ENCODE measurements around the gene BSN.

BSN gene

DNA sequence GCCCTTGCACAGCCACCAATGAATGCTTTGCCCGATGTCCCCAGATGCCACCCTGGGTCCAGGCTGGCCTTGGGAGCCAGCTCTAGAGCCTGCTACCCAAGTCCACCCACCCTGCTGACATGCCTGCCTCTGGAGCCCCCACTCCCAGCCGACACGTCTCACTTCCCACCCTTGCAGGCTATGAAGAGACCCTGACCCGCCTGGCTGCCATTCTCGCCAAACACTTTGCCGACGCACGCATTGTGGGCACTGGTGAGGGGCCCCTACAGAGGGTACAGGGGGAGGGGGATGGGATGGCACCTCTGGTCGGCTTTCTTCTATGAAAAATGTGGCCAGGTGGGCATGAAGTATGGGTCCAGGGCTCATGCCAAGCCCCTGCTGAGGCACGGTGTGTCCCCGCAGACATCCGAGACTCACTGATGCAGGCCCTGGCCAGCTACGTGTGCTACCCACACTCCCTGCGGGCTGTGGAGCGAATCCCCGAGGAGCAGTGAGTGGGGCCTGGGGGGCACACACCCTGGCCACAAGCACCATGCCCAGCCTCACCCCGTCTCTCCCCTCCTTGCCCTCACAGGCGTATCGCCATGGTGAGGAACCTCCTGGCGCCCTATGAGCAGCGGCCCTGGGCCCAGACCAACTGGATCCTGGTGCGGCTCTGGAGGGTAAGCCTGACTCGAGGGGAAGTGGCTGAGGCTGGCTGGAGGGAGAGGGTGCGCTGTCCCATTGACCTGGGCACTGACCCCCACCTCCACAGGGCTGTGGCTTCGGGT, 159.2 kb downstream of the BSN start:
- no peaks in the 10 kb centered on the region for H4K20me1 ChIP-seq (ENCODE audit: insufficient read depth)
- no peak overlapping the region for H3K4me2 ChIP-seq
- no peaks in the 10 kb centered on the region for H3K36me3 ChIP-seq (ENCODE audit: insufficient read depth)
- H3K27me3 ChIP-seq (ENCODE audit: insufficient read depth, low read depth), result no peaks in the 10 kb centered on the region
- no peak overlapping the region for H3K27ac ChIP-seq
- H3K9ac ChIP-seq, result no peak overlapping the region
- H3K4me3 ChIP-seq (IDR thresholded peaks at IDR 0.05; ENCODE audit: insufficient read depth, low read depth, low read length), result no peak overlapping the region
- H3K4me1 ChIP-seq (ENCODE audit: low read depth, poor library complexity, severe bottlenecking), result no peaks in the 10 kb centered on the region
- TF ChIP-seq CTCF (conservative IDR thresholded peaks at IDR 0.05; ENCODE audit: low read depth, low read length), result no peak
- H3K79me2 ChIP-seq (ENCODE audit: insufficient read depth, low read depth), result no peaks in the 10 kb centered on the region
- no peak overlapping the region for H2AFZ ChIP-seq (ENCODE audit: low read depth)

DNA sequence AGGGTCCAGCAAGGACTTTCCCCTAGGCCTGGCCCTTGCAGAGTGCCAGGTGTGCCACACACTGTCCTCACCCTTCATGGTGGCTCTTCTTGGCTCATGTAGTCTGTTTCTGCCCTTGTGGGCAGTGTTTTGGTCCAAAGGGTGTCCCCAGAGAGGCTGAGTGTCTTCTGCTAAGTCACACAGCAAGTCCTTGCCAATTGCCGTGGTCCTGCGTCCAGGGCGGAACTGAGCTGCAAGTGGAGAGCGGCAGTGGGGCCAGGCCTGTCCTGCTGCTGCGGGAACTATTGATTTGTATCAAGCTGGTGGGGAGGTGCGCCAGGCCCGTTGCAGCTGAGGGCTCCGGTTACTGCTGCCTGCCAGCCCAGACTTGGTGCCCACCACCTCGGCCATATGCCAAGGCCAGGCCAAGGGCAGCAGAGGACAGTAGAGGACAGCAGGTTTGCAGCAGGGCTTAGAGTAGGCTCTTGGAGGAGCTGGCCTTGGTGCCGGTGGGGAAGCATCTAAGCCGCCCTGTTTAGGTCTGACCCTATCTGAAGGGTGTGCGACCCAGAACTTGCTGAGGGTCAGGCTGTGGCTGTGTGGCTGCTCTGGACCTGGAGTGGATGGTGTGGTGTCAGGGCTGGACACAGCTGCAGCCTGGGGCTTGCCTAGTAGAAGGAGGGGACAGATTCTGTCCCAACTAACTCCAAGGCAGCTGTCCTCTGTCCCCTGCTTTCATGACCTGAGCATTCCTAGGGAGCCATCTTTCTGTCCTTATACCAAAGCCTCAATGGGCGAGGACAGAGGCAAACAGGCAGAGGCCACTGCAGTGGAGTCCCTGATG, 160.7 kb downstream of the BSN start:
- Histone ChIP-seq H3K79me2 (ENCODE audit: insufficient read depth, low read depth) (no peaks in the 10 kb centered on the region), H4K20me1 (ENCODE audit: insufficient read depth) (no peaks in the 10 kb centered on the region), H3K27ac (no peak overlapping the region), H3K4me1 (ENCODE audit: low read depth, poor library complexity, severe bottlenecking) (no peaks in the 10 kb centered on the region), H3K36me3 (ENCODE audit: insufficient read depth) (no peaks in the 10 kb centered on the region), H3K27me3 (ENCODE audit: insufficient read depth, low read depth) (no peaks in the 10 kb centered on the region), H3K4me3 (IDR thresholded peaks at IDR 0.05; ENCODE audit: insufficient read depth, low read depth, low read length) (no peak overlapping the region), H2AFZ (ENCODE audit: low read depth) (no peak overlapping the region), H3K9ac (no peak overlapping the region), H3K4me2 (no peak overlapping the region)
- TF ChIP-seq CTCF (conservative IDR thresholded peaks at IDR 0.05; ENCODE audit: low read depth, low read length), result no peak

- Histone ChIP-seq H4K20me1 (ENCODE audit: insufficient read depth) (no peaks in the 10 kb centered on the region), H2AFZ (ENCODE audit: low read depth) (no peak overlapping the region), H3K9ac (no peak overlapping the region), H3K4me2 (no peak overlapping the region), H3K4me3 (IDR thresholded peaks at IDR 0.05; ENCODE audit: insufficient read depth, low read depth, low read length) (no peak overlapping the region), H3K27ac (no peak overlapping the region), H3K27me3 (ENCODE audit: insufficient read depth, low read depth) (no peaks in the 10 kb centered on the region), H3K79me2 (ENCODE audit: insufficient read depth, low read depth) (no peaks in the 10 kb centered on the region), H3K36me3 (ENCODE audit: insufficient read depth) (no peaks in the 10 kb centered on the region), H3K4me1 (ENCODE audit: low read depth, poor library complexity, severe bottlenecking) (no peaks in the 10 kb centered on the region)
- TF ChIP-seq CTCF (conservative IDR thresholded peaks at IDR 0.05; ENCODE audit: low read depth, low read length), result no peak
Measured at GRCh38 chr3:49715611-49716121, 161.4 kb downstream of the BSN start.

- H3K9ac ChIP-seq, result no peak overlapping the region
- no peak overlapping the region for H3K27ac ChIP-seq
- H3K4me3 ChIP-seq (IDR thresholded peaks at IDR 0.05; ENCODE audit: insufficient read depth, low read depth, low read length), result no peak overlapping the region
- H4K20me1 ChIP-seq (ENCODE audit: insufficient read depth), result no peaks in the 10 kb centered on the region
- H3K4me2 ChIP-seq, result no peak overlapping the region
- TF ChIP-seq CTCF (conservative IDR thresholded peaks at IDR 0.05; ENCODE audit: low read depth, low read length), result no peak
- H3K4me1 ChIP-seq (ENCODE audit: low read depth, poor library complexity, severe bottlenecking), result no peaks in the 10 kb centered on the region
- no peaks in the 10 kb centered on the region for H3K36me3 ChIP-seq (ENCODE audit: insufficient read depth)
- no peak overlapping the region for H2AFZ ChIP-seq (ENCODE audit: low read depth)
- no peaks in the 10 kb centered on the region for H3K79me2 ChIP-seq (ENCODE audit: insufficient read depth, low read depth)
- H3K27me3 ChIP-seq (ENCODE audit: insufficient read depth, low read depth), result no peaks in the 10 kb centered on the region
Measured at GRCh38 chr3:49716169-49716568, 161.9 kb downstream of the BSN start.

All from KMS-11 (cell line).